ENCODE measurements around the gene FBN1.

Gene FBN1

DNA sequence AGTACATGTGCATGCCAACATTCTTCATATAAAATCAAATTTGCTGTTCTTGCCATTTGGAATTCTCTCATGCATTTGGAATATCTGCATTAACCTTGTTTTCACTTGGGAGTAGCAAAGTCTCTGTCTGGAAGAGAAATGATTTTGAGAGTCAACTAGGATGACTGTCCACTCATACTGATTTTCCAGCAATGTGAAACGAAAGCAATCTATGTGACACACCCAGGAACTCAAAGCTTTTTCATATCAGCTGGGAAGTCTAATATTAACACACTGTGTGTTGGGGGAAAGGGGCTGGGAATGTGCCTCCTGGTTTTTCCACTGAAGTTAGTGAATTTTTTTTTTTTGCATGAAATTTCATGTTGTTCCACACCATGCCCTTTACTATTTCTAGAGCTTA, 189.4 kb downstream of the FBN1 start:
- Mint-ChIP-seq H3K36me3 (ENCODE audit: insufficient read depth) (no peaks in the 10 kb centered on the region), H3K4me3 (no peak overlapping the region), H3K4me1 (no peaks in the 10 kb centered on the region)

DNA sequence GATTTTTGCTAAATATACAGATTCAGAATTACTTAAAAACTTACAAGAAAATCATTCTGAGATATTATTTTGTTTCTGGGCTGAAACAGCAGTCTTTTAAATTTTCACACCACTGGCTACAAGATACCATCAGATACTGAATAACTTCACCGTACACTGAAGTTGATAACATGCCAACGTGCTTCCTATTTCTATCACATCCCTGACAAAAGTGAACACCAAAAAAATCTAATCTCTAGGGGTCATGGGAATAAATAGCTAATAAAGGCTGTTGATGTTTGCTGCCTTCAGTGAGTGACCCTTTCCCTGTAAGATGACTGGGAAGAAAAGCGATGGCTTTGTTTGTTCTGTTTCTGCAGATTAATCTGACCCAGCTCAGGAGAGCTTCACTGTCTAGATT, 193.8 kb downstream of the FBN1 start:
- no peaks in the 10 kb centered on the region for H3K36me3 Mint-ChIP-seq (ENCODE audit: insufficient read depth)
- DNase-seq (ENCODE audit: low spot score in 2 of 2) = no peak
- no peaks in the 10 kb centered on the region for H3K4me1 Mint-ChIP-seq
- H3K27ac Mint-ChIP-seq (ENCODE audit: low read depth) = no peak overlapping the region
- peaks cover 11% of the 10 kb centered on the region for H3K27me3 Mint-ChIP-seq
- ATAC-seq (replicated peaks; ENCODE audit: extremely low read depth, poor library complexity, severe bottlenecking) = no peak
- no peaks in the 10 kb centered on the region for H3K9me3 Mint-ChIP-seq
- no peak overlapping the region for H3K4me3 Mint-ChIP-seq

More for the DNA sequence above, 189.4 kb downstream of the FBN1 start:
- no peak for ATAC-seq (replicated peaks; ENCODE audit: extremely low read depth, poor library complexity, severe bottlenecking)
- Mint-ChIP-seq H3K27ac (ENCODE audit: low read depth) (no peak overlapping the region), H3K9me3 (no peaks in the 10 kb centered on the region), H3K27me3 (no peaks in the 10 kb centered on the region)
- no peak for DNase-seq (ENCODE audit: low spot score in 2 of 2)

DNA sequence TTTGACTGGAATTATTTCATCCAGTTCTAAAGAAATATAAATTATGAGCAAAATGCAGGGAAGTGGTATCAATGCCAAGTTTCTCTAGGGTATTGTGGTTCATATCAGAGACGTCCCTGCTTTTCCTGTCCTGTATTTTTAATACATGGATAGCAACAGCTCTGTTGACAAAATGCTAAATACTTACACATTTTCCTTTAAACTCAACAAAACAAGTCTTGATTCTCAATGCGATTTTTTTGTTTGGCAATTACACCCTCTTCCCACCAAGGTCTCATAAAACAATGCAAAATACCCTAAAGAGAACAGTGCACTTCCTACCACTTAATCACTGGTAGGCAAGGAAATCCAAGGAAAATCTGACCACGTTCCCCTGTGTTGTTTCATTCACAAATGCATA, 194.3 kb downstream of the FBN1 start:
- no peaks in the 10 kb centered on the region for H3K4me1 Mint-ChIP-seq
- no peaks in the 10 kb centered on the region for H3K36me3 Mint-ChIP-seq (ENCODE audit: insufficient read depth)
- no peak overlapping the region for H3K27ac Mint-ChIP-seq (ENCODE audit: low read depth)
- no peaks in the 10 kb centered on the region for H3K9me3 Mint-ChIP-seq
- no peak overlapping the region for H3K4me3 Mint-ChIP-seq
- DNase-seq (ENCODE audit: low spot score in 2 of 2) (no peak), ATAC-seq (replicated peaks; ENCODE audit: extremely low read depth, poor library complexity, severe bottlenecking) (no peak)
- H3K27me3 Mint-ChIP-seq = peaks cover 11% of the 10 kb centered on the region

DNA sequence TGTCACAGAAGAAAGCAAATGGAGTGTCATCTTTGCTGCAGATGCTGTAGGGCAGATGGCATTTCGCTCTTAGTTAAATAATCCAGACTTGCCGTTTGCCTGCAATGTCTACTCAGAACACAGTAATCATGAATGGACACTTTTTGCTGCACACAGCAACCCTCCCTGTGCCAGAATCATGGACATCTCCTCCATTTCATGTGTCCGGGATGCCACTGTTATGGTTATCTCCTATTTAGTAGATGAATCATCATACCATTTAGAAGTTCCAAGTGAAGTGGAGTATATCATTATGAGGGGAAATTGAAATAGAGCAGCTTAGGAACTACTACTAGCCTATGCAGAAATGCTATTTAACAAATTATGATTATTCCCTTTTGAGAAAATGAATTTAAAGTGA, 195.8 kb downstream of the FBN1 start:
- ATAC-seq (replicated peaks; ENCODE audit: extremely low read depth, poor library complexity, severe bottlenecking) = no peak
- Mint-ChIP-seq H3K4me1 (no peaks in the 10 kb centered on the region), H3K36me3 (ENCODE audit: insufficient read depth) (no peaks in the 10 kb centered on the region), H3K27ac (ENCODE audit: low read depth) (no peak overlapping the region), H3K27me3 (peaks cover 11% of the 10 kb centered on the region), H3K9me3 (no peaks in the 10 kb centered on the region), H3K4me3 (no peak overlapping the region)
- DNase-seq (ENCODE audit: low spot score in 2 of 2) = no peak

DNA sequence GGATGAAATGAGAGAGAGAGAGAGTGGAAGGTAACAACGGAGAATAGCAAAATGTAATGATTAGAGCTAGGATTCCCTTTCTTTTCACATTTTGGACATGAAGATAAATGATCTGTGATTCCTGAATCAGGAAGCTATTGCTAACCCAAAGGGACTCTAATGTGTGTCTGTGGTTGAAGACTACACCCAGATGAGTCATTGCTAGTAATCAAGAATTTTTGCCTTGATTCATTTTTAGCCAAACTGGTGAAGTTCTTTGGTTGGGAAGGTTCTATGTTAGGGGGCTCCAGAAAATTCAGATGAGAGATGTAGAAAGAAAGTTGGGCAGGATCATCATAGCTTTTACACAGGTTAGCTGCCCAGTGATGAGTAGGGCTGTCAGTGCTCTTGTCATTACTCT, 197.9 kb downstream of the FBN1 start:
- H3K4me3 Mint-ChIP-seq = no peak overlapping the region
- no peaks in the 10 kb centered on the region for H3K9me3 Mint-ChIP-seq
- no peaks in the 10 kb centered on the region for H3K4me1 Mint-ChIP-seq
- ATAC-seq (replicated peaks; ENCODE audit: extremely low read depth, poor library complexity, severe bottlenecking) = no peak
- DNase-seq (ENCODE audit: low spot score in 2 of 2) = no peak
- H3K27ac Mint-ChIP-seq (ENCODE audit: low read depth) = no peak overlapping the region
- no peaks in the 10 kb centered on the region for H3K36me3 Mint-ChIP-seq (ENCODE audit: insufficient read depth)
- peaks cover 11% of the 10 kb centered on the region for H3K27me3 Mint-ChIP-seq

DNA sequence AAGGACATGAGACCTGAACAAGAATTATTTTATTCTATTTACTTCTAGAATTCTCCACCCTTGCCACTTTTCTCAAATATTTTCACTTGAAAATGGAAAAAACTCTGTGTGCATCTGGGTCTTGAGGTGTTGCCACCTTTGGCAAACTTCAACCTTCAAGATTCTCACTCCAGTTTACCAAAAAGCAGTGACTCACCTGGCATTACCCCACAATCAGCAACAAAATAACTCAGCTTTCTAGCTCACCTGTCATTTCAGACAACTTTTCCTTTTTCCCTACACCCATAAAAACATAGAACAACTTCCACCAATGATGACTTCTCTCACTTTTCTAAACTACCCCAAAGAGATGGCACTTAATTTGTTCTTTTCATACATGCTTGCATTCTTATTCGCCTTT, 198.5 kb downstream of the FBN1 start:
- H3K27me3 Mint-ChIP-seq = peaks cover 11% of the 10 kb centered on the region
- H3K9me3 Mint-ChIP-seq = no peaks in the 10 kb centered on the region
- H3K36me3 Mint-ChIP-seq (ENCODE audit: insufficient read depth) = no peaks in the 10 kb centered on the region
- H3K27ac Mint-ChIP-seq (ENCODE audit: low read depth) = no peak overlapping the region
- no peaks in the 10 kb centered on the region for H3K4me1 Mint-ChIP-seq
- H3K4me3 Mint-ChIP-seq = no peak overlapping the region
- ATAC-seq (replicated peaks; ENCODE audit: extremely low read depth, poor library complexity, severe bottlenecking) = no peak
- DNase-seq (ENCODE audit: low spot score in 2 of 2) = no peak

DNA sequence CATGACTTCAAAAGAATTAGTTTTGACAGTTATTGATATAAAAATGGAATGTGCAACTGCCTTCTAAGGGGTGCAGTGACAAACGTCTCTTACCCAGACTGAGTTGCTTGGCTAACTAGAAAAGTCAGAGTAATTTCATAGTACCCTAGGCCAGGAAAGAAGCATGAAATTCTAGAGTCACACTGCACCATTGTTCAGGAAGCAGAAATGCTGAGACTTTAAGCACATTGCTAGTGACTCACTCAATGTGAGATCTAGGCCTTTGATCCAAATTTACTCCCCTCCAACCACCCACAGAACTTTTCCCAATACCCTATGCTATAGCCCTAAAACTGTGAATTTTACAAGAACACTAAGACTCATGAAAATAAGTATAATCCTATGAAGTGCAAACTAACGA, 203.5 kb downstream of the FBN1 start:
- Mint-ChIP-seq H3K4me3 (no peak overlapping the region), H3K4me1 (no peaks in the 10 kb centered on the region), H3K36me3 (ENCODE audit: insufficient read depth) (no peaks in the 10 kb centered on the region), H3K27me3 (no peaks in the 10 kb centered on the region), H3K9me3 (no peaks in the 10 kb centered on the region), H3K27ac (ENCODE audit: low read depth) (no peak overlapping the region)
- DNase-seq (ENCODE audit: low spot score in 2 of 2) (no peak), ATAC-seq (replicated peaks; ENCODE audit: extremely low read depth, poor library complexity, severe bottlenecking) (no peak)

DNA sequence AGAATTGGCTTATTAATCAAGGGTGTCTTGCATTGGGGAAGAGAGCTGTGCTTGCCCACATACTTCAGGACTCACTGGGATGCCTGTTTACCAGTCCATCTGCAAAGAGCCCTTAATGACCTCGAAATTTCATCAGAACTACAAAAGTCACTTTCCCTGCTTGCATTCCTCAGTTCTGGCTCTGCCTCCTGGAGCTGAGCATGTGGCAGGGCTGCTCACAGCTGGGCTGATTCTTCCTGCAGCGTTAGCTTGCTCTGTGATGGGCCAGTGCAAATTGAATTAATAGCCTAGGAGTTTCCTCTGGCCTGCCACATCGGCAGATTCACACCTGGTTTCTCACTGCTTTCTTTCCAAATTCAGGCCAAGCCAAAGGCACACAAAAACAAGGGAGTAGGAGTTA, 205.4 kb downstream of the FBN1 start:
- no peaks in the 10 kb centered on the region for H3K9me3 Mint-ChIP-seq
- DNase-seq (ENCODE audit: low spot score in 2 of 2) (no peak), ATAC-seq (replicated peaks; ENCODE audit: extremely low read depth, poor library complexity, severe bottlenecking) (no peak)
- no peak overlapping the region for H3K4me3 Mint-ChIP-seq
- no peaks in the 10 kb centered on the region for H3K36me3 Mint-ChIP-seq (ENCODE audit: insufficient read depth)
- H3K27me3 Mint-ChIP-seq = no peaks in the 10 kb centered on the region
- H3K4me1 Mint-ChIP-seq = no peaks in the 10 kb centered on the region
- no peak overlapping the region for H3K27ac Mint-ChIP-seq (ENCODE audit: low read depth)

DNA sequence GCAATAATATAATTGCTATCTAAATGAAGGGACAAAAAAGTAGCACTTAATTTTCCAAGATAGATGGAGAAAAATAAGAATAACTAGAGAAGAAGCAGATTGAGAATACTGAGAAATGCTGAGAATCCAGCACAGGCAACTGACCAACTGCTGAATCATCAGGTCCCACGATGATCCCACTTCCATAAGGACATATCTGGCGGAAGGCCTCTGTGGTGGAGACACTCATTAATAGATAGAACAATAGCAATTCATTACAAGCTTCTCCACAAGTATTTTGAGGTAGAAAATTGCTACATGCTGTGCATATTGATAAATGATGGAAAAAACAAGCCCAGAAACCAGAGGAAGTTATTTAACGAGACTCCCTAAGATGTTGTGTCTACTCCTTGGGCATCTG, 208.3 kb downstream of the FBN1 start:
- no peak for ATAC-seq (replicated peaks; ENCODE audit: extremely low read depth, poor library complexity, severe bottlenecking)
- no peak for DNase-seq (ENCODE audit: low spot score in 2 of 2)
- H3K4me3 Mint-ChIP-seq = no peak overlapping the region
- H3K9me3 Mint-ChIP-seq = no peaks in the 10 kb centered on the region
- no peaks in the 10 kb centered on the region for H3K4me1 Mint-ChIP-seq
- H3K36me3 Mint-ChIP-seq (ENCODE audit: insufficient read depth) = no peaks in the 10 kb centered on the region
- no peak overlapping the region for H3K27ac Mint-ChIP-seq (ENCODE audit: low read depth)
- H3K27me3 Mint-ChIP-seq = no peaks in the 10 kb centered on the region

DNA sequence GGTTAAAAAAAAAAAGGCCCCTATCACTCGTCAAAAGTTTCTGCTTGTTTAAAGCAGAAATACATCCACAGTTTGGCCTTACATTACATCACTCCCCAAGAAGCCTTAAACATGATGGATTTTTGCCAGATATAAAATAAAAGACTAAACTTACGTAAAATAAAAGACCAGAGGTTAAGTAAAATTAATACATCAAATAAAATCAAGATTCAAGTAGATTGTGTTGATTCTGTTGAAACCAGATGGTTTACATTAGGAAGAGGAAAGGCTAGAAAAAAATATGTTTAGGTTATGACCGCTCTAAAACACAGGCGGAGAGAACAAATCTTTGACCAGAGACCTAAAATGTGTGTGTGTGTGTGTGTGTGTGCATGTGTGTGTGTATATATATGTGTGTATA, 210.2 kb downstream of the FBN1 start:
- no peaks in the 10 kb centered on the region for H3K36me3 Mint-ChIP-seq (ENCODE audit: insufficient read depth)
- no peaks in the 10 kb centered on the region for H3K27me3 Mint-ChIP-seq
- H3K27ac Mint-ChIP-seq (ENCODE audit: low read depth) = no peak overlapping the region
- H3K9me3 Mint-ChIP-seq = no peaks in the 10 kb centered on the region
- no peak for DNase-seq (ENCODE audit: low spot score in 2 of 2)
- no peak for ATAC-seq (replicated peaks; ENCODE audit: extremely low read depth, poor library complexity, severe bottlenecking)
- H3K4me3 Mint-ChIP-seq = no peak overlapping the region
- H3K4me1 Mint-ChIP-seq = no peaks in the 10 kb centered on the region

DNA sequence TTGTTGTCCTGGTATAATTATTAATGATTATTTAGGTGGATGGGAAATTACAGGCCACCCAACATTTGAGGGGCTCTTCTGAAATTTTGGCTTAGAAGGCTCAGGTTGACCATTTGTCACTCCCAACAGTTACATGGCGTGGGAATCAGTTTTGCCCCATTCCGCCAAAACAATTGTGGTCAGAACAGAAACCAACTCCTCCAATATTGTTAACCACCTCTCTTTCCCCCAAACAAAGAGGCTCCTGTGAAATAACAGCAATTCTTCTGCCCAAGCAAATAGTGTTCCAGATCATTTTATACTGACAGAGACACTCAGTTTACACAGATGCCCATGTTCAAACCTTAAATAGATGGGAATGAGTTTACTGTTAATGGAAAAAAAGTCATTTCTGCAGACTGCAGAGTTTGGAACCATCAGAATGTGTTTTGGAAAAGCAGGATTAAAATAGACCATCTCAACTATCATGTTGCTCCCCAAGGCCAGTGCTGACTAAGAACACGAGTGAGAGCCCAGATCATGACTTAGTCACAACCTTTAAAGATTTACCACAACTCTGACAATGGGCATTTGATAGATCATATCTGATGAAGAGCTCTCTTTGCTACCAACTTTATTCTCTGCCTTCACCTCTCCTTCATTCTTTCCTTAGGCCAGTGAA, 212.2 kb downstream of the FBN1 start:
- DNase-seq (ENCODE audit: low spot score in 2 of 2) = no peak
- no peak overlapping the region for H3K27ac Mint-ChIP-seq (ENCODE audit: low read depth)
- no peak overlapping the region for H3K4me3 Mint-ChIP-seq
- H3K4me1 Mint-ChIP-seq = no peaks in the 10 kb centered on the region
- no peaks in the 10 kb centered on the region for H3K36me3 Mint-ChIP-seq (ENCODE audit: insufficient read depth)
- ATAC-seq (replicated peaks; ENCODE audit: extremely low read depth, poor library complexity, severe bottlenecking) = no peak
- no peaks in the 10 kb centered on the region for H3K27me3 Mint-ChIP-seq
- no peaks in the 10 kb centered on the region for H3K9me3 Mint-ChIP-seq

DNA sequence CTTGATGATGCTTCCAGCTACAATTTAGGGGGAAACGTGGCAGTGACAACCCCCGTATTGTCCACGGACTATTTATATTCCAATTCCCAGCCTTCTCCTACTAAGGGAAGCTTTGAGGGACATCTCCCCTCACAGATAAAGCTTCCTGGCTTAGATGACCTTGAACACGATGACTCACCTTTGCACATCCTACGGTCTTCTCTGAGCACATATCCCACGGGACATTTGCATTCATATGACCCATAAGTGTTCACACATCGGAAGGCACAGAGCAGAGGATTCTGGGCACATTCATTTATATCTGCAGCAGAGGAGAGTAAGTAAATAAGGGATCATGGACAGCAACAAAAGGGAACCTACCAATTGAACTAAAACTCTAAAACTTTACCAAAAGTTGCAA, 212.8 kb downstream of the FBN1 start:
- no peak overlapping the region for H3K4me3 Mint-ChIP-seq
- no peaks in the 10 kb centered on the region for H3K4me1 Mint-ChIP-seq
- no peaks in the 10 kb centered on the region for H3K36me3 Mint-ChIP-seq (ENCODE audit: insufficient read depth)
- H3K27me3 Mint-ChIP-seq = peaks cover 4% of the 10 kb centered on the region
- no peak for DNase-seq (ENCODE audit: low spot score in 2 of 2)
- no peak for ATAC-seq (replicated peaks; ENCODE audit: extremely low read depth, poor library complexity, severe bottlenecking)
- H3K27ac Mint-ChIP-seq (ENCODE audit: low read depth) = no peak overlapping the region
- H3K9me3 Mint-ChIP-seq = no peaks in the 10 kb centered on the region

DNA sequence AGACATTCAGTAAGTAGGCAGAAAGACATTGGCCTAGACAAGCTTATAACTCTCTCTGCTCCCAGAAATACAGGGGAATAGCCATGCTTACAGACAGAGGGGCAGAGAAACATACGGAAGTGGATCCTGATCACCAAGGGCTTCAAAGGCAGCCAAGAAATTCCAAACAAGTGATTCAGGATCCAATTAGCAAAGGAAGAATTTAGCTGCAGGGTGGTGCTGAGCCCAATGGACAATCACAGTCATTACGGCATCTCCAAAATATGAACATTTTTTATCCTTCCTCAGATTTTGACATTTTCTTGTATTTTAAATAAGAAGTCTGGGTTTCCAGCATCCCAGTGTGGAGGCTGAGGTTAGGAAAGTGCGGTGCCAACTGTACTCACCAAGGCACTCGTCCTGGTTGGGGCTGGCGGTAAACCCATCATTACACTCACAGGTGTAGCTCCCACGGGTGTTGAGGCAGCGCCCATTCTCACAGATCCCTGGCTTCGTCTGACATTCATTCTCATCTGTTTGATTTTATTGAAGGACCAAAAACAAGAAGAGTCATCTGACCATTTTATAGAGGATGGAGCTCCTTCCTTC, 217.5 kb downstream of the FBN1 start:
- DNase-seq (ENCODE audit: low spot score in 2 of 2) = no peak

More for the DNA sequence above, 217.5 kb downstream of the FBN1 start:
- no peak overlapping the region for H3K27ac Mint-ChIP-seq (ENCODE audit: low read depth)
- ATAC-seq (replicated peaks; ENCODE audit: extremely low read depth, poor library complexity, severe bottlenecking) = no peak
- no peaks in the 10 kb centered on the region for H3K9me3 Mint-ChIP-seq
- peaks cover 15% of the 10 kb centered on the region for H3K27me3 Mint-ChIP-seq
- no peak overlapping the region for H3K4me3 Mint-ChIP-seq
- no peaks in the 10 kb centered on the region for H3K4me1 Mint-ChIP-seq
- no peaks in the 10 kb centered on the region for H3K36me3 Mint-ChIP-seq (ENCODE audit: insufficient read depth)
